IPS DF 19.7 (cell line): ENCODE results near the gene SLC26A9.
"Not testable (repeated sequence)": the region's sequence is repeated elsewhere in the genome, so short reads cannot be mapped to it uniquely, and the experiment has no call there.

Experiments used
- DNase-seq: peaks from one replicate; pipeline ENCODE4 v3.0.0-alpha.2; 2013; ENCODE audit warnings: low read depth, low spot score

The SLC26A9 gene

DNA sequence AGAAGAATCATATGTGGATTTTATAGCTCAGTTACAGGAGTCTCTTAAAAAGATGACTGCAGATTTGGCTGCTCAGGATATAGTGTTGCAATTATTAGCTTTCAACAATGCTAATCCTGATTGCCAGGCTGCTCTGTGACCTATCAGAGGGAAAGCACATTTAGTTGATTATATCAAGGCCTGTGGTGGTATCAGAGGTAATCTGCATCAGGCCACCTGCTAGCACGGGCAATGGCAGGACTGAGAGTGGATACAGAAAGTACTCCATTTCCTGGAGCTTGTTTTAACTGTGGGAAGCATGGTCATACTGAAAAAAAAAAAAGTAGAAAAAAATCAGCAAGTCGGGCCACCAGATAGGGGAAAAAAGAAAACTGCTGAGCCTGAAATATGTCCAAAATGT, 51.1 kb downstream of the SLC26A9 start:
- not testable (repeated sequence) for DNase-seq

- not testable (repeated sequence) for DNase-seq
These were observed 51.8 kb downstream of the SLC26A9 start for GRCh38 chr1:205891481-205891880.

DNA sequence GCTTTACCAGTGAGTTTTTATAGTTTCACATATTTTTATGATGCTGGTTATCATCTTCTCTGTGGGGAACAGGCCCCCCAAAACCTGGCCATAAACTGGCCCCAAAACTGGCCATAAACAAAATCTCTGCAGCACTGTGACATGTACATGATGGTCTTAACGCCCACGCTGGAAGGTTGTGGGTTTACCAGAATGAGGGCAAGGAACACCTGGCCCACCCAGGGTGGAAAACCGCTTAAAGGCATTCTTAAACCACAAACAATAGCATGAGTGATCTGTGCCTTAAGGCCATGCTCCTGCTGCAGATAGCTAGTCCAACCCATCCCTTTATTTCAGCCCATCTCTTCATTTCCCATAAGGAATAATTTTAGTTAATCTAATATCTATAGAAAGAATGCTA, 52.6 kb downstream of the SLC26A9 start:
- not testable (repeated sequence) for DNase-seq

DNA sequence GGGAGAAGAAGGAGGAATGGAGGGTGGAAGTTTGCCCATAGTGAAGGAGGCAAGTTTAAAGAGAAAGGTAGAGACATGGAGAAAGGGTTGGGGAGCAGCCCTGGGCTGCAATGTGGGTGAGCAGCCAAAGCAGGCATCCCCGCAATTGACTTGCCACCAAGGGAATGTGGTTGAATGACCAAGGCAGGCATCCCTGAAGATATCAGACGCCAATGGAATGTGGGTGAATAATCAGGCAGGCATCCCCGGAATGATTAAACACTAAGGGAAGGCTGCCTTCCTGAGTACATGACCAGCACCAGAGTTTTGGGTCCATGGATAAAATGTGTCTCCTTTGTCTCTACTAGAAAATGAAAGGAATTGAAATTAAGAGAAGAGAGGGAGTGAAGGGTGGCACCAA, 53.5 kb downstream of the SLC26A9 start:
- DNase-seq = not testable (repeated sequence)

GRCh38 chr1:205889006-205889405, 54.2 kb downstream of the SLC26A9 start:
- DNase-seq = not testable (repeated sequence)

GRCh38 chr1:205883792-205884191, 59.5 kb downstream of the SLC26A9 start:
- no peak for DNase-seq

- no peak for DNase-seq
These were observed 62.3 kb downstream of the SLC26A9 start for GRCh38 chr1:205880923-205881322.

- DNase-seq = no peak
These were observed 63.3 kb downstream of the SLC26A9 start for GRCh38 chr1:205879974-205880373.

GRCh38 chr1:205878026-205878425, 65.2 kb downstream of the SLC26A9 start:
- DNase-seq = no peak

DNA sequence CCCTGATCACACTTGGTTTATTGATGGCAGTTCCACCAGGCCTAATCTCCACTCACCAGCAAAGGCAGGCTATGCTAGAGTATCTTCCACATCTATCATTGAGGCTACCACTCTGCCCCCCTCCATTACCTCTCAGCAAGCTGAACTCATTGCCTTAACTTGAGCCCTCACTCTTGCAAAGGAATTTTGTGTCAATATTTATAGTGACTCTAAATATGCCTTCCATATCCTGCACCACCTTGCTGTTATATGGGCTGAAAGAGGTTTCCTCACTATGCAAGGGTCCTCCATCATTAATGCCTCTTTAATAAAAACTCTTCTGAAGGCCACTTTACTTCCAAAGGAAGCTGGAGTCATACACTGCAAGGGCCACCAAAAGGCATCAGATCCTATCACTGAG, 70.1 kb downstream of the SLC26A9 start:
- DNase-seq = not testable (repeated sequence)

GRCh38 chr1:205870236-205870635, 73.0 kb downstream of the SLC26A9 start:
- no peak for DNase-seq
